Activated CD4-positive, alpha-beta T cell treated with anti-CD3 and anti-CD28 coated beads for 24 hours (primary cell): Measurements from ENCODE around the gene PROX1.
"Not testable (repeated sequence)": the region's sequence is repeated elsewhere in the genome, so short reads cannot be mapped to it uniquely, and the experiment has no call there.

Experiments
- DNase-seq, 2 donors: peaks; one replicate each; pipeline ENCODE4 v3.0.0-alpha.2; 2020; ENCODE audit warnings: low read depth in 2 of 2

The PROX1 gene

DNA sequence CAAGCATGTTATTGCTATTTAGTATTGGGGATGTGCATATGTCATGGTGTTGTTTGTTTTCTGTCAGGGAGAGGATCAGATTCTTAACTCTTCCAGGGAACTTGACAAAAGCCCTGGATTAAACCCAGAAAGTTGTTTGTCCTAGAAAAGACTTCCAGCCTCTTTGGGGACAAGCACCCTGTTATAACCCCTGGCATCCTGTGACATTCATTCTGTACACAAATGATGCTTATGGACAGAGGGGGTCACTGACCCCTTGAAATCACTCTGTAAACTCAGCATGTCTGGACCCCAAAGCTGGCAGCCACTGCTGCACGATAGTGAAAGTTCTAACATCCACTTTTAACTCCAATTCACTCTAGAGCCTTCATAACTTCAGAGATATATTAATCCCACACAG, 81.2 kb downstream of the PROX1 start:
- DNase-seq: no peak

DNA sequence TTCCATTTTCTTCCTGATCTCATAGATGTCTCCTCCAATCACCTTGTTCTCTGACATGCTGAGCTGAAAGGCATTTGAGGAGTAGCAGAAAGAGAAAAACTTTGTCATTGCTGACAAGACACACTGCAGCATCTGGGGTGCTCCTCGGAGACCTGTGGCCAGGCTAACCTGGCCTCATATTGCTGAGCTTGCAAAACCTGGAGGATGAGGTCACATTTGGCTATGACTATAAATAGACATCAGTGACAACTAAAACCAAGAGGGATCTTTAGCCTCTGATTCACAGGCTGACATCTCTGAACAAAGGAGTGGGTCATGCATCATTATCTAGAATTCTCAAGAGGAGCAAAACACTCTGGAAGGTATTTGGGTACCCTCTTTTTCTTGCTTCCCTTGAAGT, 83.7 kb downstream of the PROX1 start:
- DNase-seq: no peak

DNA sequence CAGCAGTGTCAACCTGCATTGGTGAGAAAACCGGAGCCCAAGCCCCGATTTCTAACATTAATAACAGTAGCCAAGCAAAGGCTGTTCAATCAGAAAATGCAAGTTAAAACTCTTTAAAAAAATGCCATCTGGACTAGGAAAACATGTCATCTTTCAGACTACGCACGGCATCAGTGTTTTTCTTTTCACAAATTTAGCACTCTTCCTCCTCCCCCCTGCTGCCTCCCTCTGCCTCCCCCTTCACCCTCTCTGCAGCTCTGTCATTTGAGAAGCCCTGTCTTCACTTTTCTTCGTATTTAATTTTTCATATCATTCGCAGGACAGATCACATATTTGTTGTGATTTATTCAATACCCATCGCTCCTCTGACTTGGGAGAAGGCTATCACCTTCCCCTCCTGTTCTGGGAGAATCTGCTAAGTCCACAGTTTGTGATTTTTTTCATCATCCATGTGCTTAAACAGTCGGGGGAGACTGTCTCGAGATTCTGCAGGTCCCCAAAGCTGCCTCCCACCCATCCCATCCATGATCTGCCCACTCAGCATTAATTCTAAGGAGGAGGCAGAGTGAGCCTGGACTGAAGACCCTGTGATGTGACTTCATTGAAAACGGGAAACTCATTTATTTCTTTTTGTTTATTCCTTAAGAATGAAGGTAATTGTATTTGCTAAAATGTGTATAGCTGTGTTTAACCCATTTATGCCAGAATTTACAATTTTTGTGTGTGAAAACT, 84.8 kb downstream of the PROX1 start:
- no peak for DNase-seq

DNA sequence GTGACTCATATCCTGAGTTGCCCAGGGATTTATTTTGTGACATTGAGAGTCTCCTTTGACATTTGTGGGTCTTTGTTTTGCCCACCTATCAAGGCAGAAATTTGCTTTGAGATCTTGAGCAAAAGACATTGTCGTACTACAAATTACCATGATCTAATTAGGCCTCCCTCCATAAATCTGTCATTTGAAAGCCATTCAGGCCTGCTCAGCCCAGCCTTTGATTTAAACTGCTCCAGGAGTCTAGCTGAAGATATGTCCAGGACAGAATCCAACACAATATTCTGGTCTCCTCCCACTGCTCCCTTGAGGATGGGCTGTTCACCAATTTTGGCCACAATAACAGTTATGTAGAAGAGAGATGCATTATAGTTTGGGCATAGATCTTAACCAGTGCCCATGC, 86.7 kb downstream of the PROX1 start:
- no peak for DNase-seq

DNA sequence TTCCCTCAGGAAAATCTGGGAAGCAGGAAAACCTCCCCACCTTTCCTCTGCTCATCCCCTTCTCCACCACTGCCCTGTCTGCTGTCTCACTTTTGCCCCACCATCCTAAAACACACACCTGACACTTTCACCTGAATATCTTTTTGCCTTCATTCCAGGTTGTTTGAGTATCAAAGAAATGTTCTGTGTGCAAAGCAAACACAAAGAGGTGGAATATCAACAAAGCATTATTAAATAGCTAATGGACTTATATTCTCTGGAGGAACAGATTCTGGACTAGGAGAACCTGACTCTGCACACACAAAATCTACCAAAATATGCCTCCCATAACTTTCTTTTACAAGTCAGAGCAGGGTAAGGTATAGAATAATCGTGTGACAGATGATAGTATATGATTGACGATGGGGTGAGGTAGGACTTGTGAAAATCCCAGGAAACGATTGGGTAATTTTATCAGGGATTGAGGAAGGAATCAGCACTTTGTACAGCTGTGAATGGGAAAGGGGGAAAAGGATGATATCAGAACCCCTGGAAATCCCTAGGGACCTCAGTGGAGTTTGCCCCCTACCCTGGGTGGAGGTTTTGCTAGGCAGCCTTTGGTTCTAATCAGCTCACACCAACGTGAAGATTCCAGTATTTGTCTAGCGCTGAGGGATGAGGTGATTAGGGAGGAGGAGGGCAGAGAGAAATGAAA, 87.7 kb downstream of the PROX1 start:
- no peak for DNase-seq

DNA sequence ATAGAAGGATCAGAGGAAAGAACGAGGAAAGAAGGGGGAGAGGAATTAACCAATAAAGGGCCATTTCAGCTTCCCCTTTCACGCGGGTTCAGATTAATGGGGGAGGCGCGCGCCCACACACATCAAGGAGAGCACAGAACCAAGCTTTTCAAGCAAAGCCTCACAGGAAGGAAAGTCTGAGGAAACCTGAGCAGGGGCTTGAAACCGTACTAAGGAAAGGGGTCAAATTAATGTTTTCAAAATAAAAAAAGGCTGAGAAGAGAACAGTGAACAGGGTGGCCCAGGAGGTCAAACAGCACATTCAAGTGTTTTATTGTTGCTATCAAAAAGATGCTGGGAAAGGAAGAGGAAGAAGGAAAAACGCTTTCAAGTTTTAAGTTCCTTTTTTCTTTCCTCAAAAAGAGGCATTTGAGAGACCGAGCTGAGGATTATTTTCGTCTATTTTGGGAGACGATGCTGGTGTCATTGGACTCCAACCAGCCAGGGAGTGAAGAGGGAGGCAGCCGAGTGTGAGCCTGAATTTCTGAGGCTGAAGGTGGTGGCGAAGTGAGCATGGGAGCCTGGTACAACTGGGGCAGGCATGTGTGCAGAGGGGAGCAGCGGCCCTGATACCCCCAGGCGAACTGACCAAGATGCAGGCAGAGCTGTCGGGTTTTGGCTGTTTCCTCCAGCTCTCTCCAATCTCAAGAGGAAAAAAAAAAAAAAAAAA, 88.4 kb downstream of the PROX1 start:
- DNase-seq: no peak

DNA sequence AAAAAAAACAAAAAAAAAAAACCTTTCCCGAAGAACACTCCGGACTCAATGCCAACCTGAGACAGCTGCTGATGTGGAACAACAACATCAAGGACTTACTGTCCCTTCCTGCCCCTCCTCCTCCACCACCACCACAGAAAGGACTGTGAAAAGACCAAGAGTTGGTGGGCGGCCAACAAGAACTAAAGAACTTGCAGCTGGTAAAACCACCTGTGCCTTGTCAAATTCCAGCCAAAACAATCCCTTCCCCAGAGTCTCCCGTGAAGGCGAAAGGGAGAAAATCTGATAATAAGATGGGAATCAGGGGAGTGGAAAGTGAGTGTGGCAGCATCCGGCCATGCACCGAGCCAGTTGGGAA, 88.9 kb downstream of the PROX1 start:
- no peak for DNase-seq

DNA sequence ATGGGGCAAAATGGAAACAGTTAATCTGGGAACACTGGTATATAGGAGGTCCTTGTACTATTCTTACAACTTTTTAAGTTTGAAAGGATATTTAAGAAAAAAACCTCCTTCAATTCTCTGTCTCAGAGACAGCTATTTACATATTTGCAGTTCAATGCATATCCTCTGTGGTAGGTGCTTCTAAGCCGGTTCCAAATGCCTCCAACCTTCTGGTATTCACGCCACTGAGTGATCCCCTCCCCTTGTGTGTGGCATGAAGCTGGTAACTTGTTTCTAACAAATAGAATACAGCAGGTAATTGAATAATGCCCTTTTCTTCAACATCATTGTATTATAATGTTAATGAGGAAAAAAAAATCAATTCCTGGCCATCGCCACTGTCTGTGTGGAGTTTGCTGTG, 91.2 kb downstream of the PROX1 start:
- no peak for DNase-seq

DNA sequence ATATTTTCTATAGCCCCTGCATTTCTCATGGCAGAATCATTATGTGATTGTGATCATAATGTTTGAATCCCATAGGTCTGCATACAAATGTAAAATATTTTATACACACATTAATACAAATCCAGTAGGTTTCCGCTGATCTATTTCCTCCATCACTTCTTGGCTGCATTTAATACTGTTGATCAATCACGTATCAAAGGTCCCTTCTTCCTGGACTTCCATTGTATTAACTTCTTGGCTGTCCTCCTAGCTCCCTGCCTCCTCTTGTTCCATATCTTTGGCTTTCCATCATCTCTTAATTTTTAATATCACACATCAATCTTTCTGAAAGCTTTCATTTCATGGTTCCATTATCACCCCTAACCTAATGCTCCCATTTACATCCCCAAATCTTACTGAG, 97.6 kb downstream of the PROX1 start:
- DNase-seq: no peak

DNA sequence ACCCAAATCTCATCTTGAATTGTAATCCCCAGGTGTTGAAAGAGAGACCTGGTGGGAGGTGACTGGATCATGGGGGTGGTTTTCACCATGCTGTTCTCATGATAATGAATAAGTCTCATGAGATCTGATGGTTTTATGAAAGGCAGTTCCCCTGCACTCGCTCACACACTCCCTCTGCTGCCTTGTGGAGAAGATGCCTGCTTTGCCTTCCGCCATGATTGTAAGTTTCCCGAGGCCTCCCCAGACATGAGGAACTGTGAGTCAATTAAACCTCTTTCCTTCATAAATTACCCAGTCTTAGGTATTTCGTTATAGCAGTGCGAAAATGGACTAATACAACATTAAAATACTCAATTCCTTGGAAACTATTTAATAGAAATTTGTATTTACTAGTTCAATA, 99.2 kb downstream of the PROX1 start:
- no peak for DNase-seq

DNA sequence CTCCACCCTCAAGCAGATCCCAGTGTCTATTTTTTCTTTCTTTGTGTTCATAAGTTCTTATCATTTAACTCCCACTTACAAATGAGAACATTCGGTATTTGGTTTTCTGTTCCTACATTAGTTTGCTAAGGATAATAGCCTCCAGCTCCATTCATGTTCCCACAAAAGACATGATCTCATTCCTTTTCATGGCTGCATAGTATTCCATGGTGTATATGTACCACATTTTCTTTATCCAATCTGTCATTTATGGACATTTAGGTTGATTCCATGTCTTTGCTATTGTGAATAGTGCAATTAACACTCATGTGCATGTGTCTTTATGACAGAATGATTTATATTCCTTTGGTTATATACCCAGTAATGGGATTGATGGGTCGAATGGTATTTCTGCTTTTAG, 101.2 kb downstream of the PROX1 start:
- DNase-seq: not testable (repeated sequence)
